Endodermal cell (in vitro differentiated cells): ENCODE data around the gene DLST. TPM values are rescaled to one million over a fixed set of nuclear protein-coding genes. Genes with fewer than 3 reads are reported as not detected.

Experiments
- DNase-seq: peaks from one replicate; pipeline ENCODE4 v3.0.0-alpha.2; 2017
- H3K27ac ChIP-seq: 2 replicates; pipeline ENCODE4 v1.5.1; 2013; ENCODE audit warnings: mild to moderate bottlenecking, low read depth, low read length, moderate library complexity
- H3K27me3 ChIP-seq: 2 replicates; pipeline ENCODE4 v1.6.1; 2013; ENCODE audit warnings: mild to moderate bottlenecking, low read length, moderate library complexity; ENCODE audit not compliant: insufficient read depth, control insufficient read depth, poor library complexity, severe bottlenecking
- H3K36me3 ChIP-seq: 2 replicates; pipeline ENCODE4 v1.7.0; 2013; ENCODE audit warnings: mild to moderate bottlenecking, low read length, moderate library complexity; ENCODE audit not compliant: control insufficient read depth, insufficient read depth
- H3K4me1 ChIP-seq: one replicate; pipeline ENCODE4 v1.7.0; 2013; ENCODE audit warnings: low read length; ENCODE audit not compliant: control insufficient read depth, insufficient read depth
- H3K4me3 ChIP-seq: 2 replicates; pipeline ENCODE4 v1.5.1; 2013; ENCODE audit warnings: mild to moderate bottlenecking, low read length, moderate library complexity
- H3K9ac ChIP-seq: 2 replicates; pipeline ENCODE4 v1.6.1; 2013; ENCODE audit warnings: mild to moderate bottlenecking, low read length, moderate library complexity; ENCODE audit not compliant: poor library complexity, severe bottlenecking; ENCODE audit errors: extremely low read depth
- H3K9me3 ChIP-seq: 2 replicates; pipeline ENCODE4 v1.6.1; 2013; ENCODE audit warnings: mild to moderate bottlenecking, low read length, moderate library complexity; ENCODE audit not compliant: control insufficient read depth
- H3K27ac Mint-ChIP-seq: 2 replicates; pipeline ENCODE4 v1.8.0; 2020; ENCODE audit warnings: mixed read lengths
- H3K27me3 Mint-ChIP-seq: 2 replicates; pipeline ENCODE4 v1.8.0; 2021; ENCODE audit warnings: mild to moderate bottlenecking, mixed read lengths; ENCODE audit not compliant: insufficient read depth
- H3K36me3 Mint-ChIP-seq: 2 replicates; pipeline ENCODE4 v1.8.0; 2020; ENCODE audit warnings: low read depth, mixed read lengths
- H3K4me1 Mint-ChIP-seq: 2 replicates; pipeline ENCODE4 v1.8.0; 2020; ENCODE audit warnings: mixed read lengths
- H3K4me3 Mint-ChIP-seq: 2 replicates; pipeline ENCODE4 v1.8.0; 2020; ENCODE audit warnings: mild to moderate bottlenecking, moderate library complexity, mixed read lengths
- H3K9me3 Mint-ChIP-seq: 2 replicates; pipeline ENCODE4 v1.8.0; 2020; ENCODE audit warnings: mild to moderate bottlenecking, mixed read lengths
- CTCF ChIP-seq: fragments of 200-600 bp; sonication (generic); conservative IDR thresholded peaks from 2 replicates; pipeline ENCODE4 v1.5.0; 2021; ENCODE audit warnings: antibody characterized with exemption, mild to moderate bottlenecking
- WGBS, 2 experiments: methylation state at CpG; one replicate each; pipeline versions ENCODE4 v1.1.5 to v1.1.7; 2013; ENCODE audit warnings: missing lambda C conversion rate in 2 of 2, mixed read lengths in 1 of 2; ENCODE audit not compliant: insufficient coverage in 1 of 2, insufficient read length in 1 of 2; 5-methylcytosine and 5-hydroxymethylcytosine counted together
- total RNA-seq, 2 donors: library from RNA; stranded (reverse); fragmentation: NEBNext Ultra II Directional in 1 of 2; extraction: Animal tissue kit (Norgen Biotek cat#: 25700) in 1 of 2; gene quantifications; 2 replicates in 1 of 2; 3 replicates in 1 of 2; pipeline ENCODE4 v1.2.1, GENCODE V29; 2021

Gene DLST
- total RNA-seq, 2 donors from 2014 or later: 119 to 126 TPM

- DNase-seq: no peak
- peaks cover 3% of the 10 kb centered on the region for H3K36me3 Mint-ChIP-seq
- H3K4me3 ChIP-seq: no peak overlapping the region
- no peaks in the 10 kb centered on the region for H3K27me3 Mint-ChIP-seq
- WGBS, 2 experiments: 91 to 96% methylated on average over 3 to 4 of the region's 4 CpGs
- H3K27ac ChIP-seq: no peak overlapping the region
- H3K9ac ChIP-seq: no peak overlapping the region
- no peaks in the 10 kb centered on the region for H3K9me3 ChIP-seq
- peaks cover 4% of the 10 kb centered on the region for H3K4me1 Mint-ChIP-seq
- no peak for TF ChIP-seq CTCF
- no peak overlapping the region for H3K27ac Mint-ChIP-seq
- no peaks in the 10 kb centered on the region for H3K9me3 Mint-ChIP-seq
- no peaks in the 10 kb centered on the region for H3K27me3 ChIP-seq
- H3K4me1 ChIP-seq: peaks cover 8% of the 10 kb centered on the region
- H3K36me3 ChIP-seq: no peaks in the 10 kb centered on the region
- no peak overlapping the region for H3K4me3 Mint-ChIP-seq
Observed at GRCh38 chr14:74915426-74915825, 33.7 kb downstream of the DLST start.

- no peak for TF ChIP-seq CTCF
- H3K27me3 Mint-ChIP-seq: no peaks in the 10 kb centered on the region
Observed at GRCh38 chr14:74915826-74916225, 34.1 kb downstream of the DLST start.

GRCh38 chr14:74917178-74917543 lies 35.4 kb downstream of the DLST start:
- Histone ChIP-seq H3K27me3 (peaks cover 2% of the 10 kb centered on the region), H3K36me3 (no peaks in the 10 kb centered on the region), H3K27ac (no peak overlapping the region), H3K4me1 (peaks cover 8% of the 10 kb centered on the region), H3K4me3 (no peak overlapping the region), H3K9me3 (no peaks in the 10 kb centered on the region), H3K9ac (no peak overlapping the region)
- Mint-ChIP-seq H3K4me3 (no peak overlapping the region), H3K36me3 (peaks cover 3% of the 10 kb centered on the region), H3K4me1 (peaks cover 4% of the 10 kb centered on the region), H3K27me3 (peaks cover under 1% of the 10 kb centered on the region), H3K9me3 (no peaks in the 10 kb centered on the region), H3K27ac (peak overlapping the region; percentile 82)
- DNase-seq: no peak
- no peak for TF ChIP-seq CTCF
- WGBS, 2 experiments: 91 to 94% methylated on average over 5 of the region's 5 CpGs

More at GRCh38 chr14:74915826-74916225, 34.1 kb downstream of the DLST start:
- Mint-ChIP-seq H3K36me3 (peaks cover 3% of the 10 kb centered on the region), H3K27ac (no peak overlapping the region), H3K4me1 (peaks cover 4% of the 10 kb centered on the region), H3K4me3 (no peak overlapping the region), H3K9me3 (no peaks in the 10 kb centered on the region)
- Histone ChIP-seq H3K36me3 (no peaks in the 10 kb centered on the region), H3K4me1 (peaks cover 8% of the 10 kb centered on the region), H3K4me3 (no peak overlapping the region), H3K9me3 (no peaks in the 10 kb centered on the region), H3K27ac (no peak overlapping the region), H3K27me3 (no peaks in the 10 kb centered on the region), H3K9ac (no peak overlapping the region)
- no peak for DNase-seq
- 75 to 79% methylated on average over 3 to 7 of the region's 7 CpGs for WGBS, 2 experiments
